HG03025 (cell line): Measurements from ENCODE around the gene FLAD1.

Experiments used
- ATAC-seq: cut with Tn5 transposase; IDR thresholded peaks from one replicate; pipeline ENCODE4 v1.9.1; 2021; ENCODE audit warnings: mild to moderate bottlenecking, moderate library complexity; ENCODE audit not compliant: unreplicated experiment, low FRiP score

The FLAD1 gene

GRCh38 chr1:154982897-154983648, at the start of gene FLAD1:
Gene FLAD1 (plus strand): TSS chr1:154983344. CDS start chr1:154983695, 351 bp downstream.
- peak; percentile 96 for ATAC-seq

DNA sequence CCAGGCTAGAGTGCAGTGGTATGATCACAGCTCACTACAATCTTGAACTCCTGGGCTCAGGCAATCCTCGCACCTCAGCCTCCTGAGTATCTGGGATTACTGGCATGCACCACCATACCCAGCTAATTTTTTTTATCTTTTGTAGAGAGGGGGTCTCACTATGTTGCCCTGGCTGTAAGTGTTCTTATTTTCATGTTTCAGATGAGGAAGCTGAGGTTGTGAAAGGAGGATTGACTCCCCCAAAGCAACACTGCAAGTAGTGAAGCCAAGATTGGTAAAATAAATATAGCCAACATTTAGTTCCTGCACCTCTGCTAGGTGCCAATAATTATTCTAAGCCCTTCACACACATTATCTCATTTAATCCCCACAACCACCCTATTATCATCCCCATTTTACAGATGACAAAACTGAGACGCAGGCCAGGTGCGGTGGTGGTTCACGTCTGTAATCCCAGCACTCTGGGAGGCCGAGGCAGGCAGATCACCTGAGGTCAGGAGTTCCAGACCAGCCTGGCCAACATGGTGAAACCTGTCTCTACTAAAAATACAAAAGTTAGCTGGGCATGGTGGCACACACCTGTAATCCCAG, 48.7 kb upstream of the FLAD1 start:
- ATAC-seq, result no peak

- no peak for ATAC-seq
Measured at GRCh38 chr1:154935749-154936554, 47.2 kb upstream of the FLAD1 start.

DNA sequence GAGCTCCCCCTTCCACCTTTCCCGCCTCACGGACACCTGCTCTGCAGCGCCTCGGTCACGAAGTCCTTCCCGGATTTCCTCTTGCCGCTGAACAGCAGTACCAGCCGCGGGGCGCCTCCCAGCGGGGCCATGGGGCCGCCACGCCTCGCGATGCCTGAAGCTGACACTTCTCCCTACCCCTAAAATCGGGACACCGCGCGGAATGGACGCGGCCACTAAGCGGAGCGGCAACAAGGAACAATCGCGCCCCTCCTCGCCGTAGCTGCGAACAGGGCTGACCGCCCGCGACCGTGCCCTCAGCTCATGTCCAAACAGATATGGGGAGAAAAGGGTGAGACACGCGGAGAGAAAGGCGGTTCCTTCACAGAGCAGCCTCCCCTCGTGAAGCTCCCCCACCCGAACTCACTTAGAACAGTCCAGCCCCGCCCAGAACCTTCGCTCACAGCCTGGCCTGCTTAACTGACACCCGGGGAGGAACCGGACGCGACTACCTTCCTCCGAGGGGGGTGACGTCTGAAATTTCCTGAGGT, 46.5 kb upstream of the FLAD1 start, which contains the start of gene PMVK:
TSS of gene PMVK (minus strand) at position 165 of the 530 bp plus-strand sequence. CDS start at position 131, 34 bp downstream.
- ATAC-seq, result peak; percentile 74

- ATAC-seq, result peak; percentile 50
Measured at GRCh38 chr1:154937085-154937987, 45.8 kb upstream of the FLAD1 start.

DNA sequence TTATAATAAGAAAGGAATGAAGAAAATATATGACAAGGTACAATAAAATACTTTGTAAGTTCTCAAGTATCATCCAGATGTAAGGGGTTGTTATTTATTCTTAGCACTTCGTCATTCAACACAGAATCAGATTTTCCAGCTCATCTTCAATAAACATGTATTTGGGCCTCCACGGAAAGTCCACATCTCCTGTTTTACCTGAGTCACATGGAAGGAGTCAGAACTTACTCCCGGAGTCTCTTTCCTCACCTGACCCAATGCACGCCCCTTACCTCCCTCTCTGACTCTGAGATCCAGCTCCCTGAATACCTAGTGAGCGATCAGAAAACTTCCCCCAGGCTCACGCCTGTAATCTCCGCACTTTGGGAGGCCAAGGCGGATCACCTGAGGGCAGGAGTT, 45.2 kb upstream of the FLAD1 start:
- ATAC-seq, result no peak

DNA sequence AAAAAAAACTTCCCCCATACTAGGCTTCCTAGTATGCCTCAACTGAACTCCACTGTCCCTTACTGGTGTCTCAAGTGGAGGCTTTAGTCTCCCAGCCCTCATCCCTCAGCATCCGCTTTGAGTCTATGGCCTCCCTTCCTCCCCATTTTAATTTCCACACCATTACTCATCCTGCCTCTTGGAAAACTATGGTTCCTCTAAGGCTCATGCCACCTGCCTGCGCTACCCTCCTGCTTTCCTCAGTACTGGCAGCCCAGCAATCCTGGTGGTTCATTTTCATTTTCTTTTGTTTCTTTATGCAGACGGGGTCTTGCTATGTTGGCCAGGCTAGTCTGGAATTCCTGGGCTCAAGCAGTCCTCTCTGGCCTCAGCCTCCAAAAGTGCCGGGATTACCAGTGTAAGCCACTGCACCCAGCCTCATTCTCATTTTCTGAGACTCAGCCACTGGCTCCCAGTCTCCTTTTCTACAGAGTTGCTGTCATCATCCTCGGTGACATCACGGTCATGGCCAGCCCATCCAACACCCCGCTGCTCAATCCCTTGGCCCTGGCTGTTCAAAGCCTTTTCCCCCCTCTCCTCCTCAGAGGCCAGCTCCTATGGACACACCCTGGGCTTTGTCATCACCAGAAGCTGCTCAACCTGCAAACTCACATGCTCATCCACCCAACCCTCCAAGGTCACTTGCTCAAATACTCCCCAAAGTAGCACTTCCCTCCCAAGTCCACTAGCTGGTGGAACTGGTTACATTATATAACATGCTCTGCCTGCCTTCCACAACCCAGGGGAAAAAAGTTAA, 44.3 kb upstream of the FLAD1 start:
- no peak for ATAC-seq

DNA sequence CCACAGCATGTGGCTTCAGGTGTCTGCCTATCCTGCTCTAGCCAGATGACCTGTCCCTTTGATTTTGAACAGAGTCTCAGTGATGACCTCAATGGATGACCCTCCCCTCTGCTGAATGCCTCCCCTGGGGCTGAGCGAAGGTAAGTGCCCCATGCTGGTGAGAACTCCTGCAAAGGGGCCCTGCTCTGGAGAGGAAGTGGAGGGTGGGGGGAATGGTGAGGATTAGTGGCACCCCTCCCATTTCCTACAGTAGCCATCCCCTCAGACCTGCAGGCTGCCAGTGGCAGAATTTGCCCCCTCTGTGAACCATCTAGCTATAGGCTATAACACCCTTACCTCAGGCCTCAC, 43.0 kb upstream of the FLAD1 start:
- no peak for ATAC-seq

- ATAC-seq, result no peak
Measured at GRCh38 chr1:154940651-154941194, 42.4 kb upstream of the FLAD1 start.

- ATAC-seq, result no peak
Measured at GRCh38 chr1:154941333-154942013, 41.7 kb upstream of the FLAD1 start.

GRCh38 chr1:154943649-154944400, 39.3 kb upstream of the FLAD1 start:
- ATAC-seq, result no peak

GRCh38 chr1:154944401-154945159, 38.6 kb upstream of the FLAD1 start:
- no peak for ATAC-seq

DNA sequence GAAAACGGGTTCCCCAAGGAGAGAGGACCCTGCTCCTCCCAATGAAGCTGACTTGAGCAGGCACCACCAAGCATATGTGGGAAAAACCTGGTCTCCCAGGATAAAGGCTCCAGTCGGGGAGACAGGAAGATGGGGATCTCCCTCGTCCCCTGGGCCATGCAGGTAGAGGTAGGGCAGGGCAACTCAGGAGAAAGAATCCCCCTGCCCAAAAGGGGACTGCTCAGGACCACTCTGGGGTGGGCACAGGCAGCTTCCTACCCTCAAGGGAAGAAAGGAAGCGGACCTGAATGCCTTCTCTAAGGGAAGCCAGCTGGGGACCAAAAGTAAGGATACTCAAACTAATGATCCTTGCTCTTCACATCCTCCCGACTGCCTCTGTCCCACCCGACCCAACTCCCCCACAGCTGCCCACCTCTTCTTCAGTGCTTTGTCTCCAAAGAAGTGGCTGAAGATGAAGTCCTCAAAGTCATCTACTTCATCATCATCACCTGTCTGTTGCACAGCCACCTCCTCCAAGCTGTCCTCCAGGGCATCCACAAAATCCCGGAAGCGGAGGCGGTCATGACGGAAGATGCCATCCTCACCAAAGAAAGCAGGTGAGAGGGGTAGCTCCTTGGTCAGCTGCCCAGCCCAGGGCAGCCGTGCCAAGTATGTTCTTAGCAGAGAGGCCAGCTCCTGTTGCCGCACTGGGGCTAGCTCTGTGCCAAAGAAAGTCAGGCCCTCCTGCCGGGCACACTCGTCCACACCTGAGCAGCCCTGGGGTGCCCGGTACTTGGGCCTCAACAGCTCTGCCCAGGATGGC, 37.8 kb upstream of the FLAD1 start:
- ATAC-seq, result no peak

DNA sequence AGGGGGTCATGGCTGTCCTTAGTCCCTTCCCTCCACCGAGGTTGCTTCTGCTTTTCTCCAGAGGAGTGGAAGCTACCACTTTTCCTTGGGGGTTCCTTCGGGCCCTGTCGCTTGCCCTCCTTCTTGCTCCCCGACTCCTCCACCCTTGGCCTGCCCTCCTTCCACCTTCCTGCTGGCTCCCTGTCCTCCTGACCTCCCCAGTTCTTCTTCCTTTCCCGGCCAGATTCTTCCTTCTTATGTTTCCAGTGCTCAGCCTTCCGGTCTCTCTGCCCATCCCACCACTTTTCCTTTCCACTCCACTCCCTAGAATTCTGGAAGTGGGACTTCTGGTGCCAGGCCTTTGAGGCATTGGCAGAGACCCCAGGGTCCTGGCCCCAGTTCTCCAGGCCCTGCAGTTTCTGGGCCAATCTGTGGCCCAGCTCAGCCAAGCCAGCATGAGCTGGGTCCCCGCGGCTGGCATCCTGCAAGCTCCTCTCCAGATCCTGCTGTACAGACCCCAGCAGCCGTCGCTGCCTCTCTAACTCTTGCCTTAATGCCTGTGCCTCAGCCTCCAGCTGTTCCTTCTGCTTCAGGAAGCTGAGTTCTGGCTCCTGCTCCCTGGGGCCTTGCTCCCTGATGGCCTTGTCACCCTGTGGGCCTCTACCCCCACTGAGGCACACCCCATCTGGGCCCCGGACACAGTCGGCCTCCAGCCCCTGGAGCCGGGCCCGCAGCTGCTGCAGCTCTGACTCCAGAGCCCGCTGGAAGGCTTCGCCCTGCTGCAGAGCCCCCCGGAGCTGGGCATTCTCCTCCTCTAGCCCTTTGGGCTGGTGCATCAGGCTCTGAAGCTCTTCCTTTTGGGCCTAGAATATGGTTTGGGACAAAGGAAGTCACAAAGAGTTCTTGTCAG, 36.9 kb upstream of the FLAD1 start:
- no peak for ATAC-seq

- ATAC-seq, result no peak
Measured at GRCh38 chr1:154948079-154948478, 35.1 kb upstream of the FLAD1 start.
